NB4 (cell line): ENCODE results near the gene KRABD2.

Source experiments
- MYC ChIP-seq: IDR thresholded peaks from 2 replicates; pipeline ENCODE4 v1.6.1; 2011; ENCODE audit warnings: low read depth, low read length
- POLR2A ChIP-seq: IDR thresholded peaks from 2 replicates; pipeline ENCODE4 v1.6.1; 2011; ENCODE audit warnings: mild to moderate bottlenecking; ENCODE audit not compliant: insufficient read length; ENCODE audit errors: extremely low read depth
- TF ChIP-seq, protein P1 (sequence below): IDR thresholded peaks from one replicate; pipeline ENCODE4 v1.5.1; 2012; ENCODE audit warnings: low read depth, low read length
- TF ChIP-seq, protein P2 (sequence below): IDR thresholded peaks from 2 replicates; pipeline ENCODE4 v1.6.1; 2011; ENCODE audit warnings: low read depth, low read length

DNA sequence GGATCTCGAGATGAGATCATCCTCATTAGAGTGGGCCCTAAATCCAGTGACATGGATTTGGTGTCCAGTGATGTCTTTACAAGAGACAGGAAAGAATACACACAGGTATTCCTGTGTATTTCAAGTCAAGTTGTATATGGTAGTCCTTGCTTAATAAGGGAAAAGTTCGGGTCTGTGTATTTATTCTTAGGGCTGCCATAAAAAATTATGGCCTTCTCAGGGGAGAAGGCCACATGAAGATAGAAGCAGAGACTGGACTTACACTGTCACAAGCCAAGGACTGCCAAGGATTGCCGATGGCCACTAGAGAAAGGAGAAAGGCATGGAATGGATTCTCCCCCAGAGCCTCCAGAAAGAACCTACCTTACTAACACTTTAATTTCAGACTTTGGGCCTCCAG, 8.3 kb downstream of the KRABD2 start:
- TF ChIP-seq, protein P1, sequence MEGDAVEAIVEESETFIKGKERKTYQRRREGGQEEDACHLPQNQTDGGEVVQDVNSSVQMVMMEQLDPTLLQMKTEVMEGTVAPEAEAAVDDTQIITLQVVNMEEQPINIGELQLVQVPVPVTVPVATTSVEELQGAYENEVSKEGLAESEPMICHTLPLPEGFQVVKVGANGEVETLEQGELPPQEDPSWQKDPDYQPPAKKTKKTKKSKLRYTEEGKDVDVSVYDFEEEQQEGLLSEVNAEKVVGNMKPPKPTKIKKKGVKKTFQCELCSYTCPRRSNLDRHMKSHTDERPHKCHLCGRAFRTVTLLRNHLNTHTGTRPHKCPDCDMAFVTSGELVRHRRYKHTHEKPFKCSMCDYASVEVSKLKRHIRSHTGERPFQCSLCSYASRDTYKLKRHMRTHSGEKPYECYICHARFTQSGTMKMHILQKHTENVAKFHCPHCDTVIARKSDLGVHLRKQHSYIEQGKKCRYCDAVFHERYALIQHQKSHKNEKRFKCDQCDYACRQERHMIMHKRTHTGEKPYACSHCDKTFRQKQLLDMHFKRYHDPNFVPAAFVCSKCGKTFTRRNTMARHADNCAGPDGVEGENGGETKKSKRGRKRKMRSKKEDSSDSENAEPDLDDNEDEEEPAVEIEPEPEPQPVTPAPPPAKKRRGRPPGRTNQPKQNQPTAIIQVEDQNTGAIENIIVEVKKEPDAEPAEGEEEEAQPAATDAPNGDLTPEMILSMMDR = no peak
- no peak for TF ChIP-seq POLR2A
- TF ChIP-seq MYC = no peak
- TF ChIP-seq, protein P2, sequence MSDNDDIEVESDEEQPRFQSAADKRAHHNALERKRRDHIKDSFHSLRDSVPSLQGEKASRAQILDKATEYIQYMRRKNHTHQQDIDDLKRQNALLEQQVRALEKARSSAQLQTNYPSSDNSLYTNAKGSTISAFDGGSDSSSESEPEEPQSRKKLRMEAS = no peak
